Measurements from ENCODE around the gene WNT7B.

Gene WNT7B

DNA sequence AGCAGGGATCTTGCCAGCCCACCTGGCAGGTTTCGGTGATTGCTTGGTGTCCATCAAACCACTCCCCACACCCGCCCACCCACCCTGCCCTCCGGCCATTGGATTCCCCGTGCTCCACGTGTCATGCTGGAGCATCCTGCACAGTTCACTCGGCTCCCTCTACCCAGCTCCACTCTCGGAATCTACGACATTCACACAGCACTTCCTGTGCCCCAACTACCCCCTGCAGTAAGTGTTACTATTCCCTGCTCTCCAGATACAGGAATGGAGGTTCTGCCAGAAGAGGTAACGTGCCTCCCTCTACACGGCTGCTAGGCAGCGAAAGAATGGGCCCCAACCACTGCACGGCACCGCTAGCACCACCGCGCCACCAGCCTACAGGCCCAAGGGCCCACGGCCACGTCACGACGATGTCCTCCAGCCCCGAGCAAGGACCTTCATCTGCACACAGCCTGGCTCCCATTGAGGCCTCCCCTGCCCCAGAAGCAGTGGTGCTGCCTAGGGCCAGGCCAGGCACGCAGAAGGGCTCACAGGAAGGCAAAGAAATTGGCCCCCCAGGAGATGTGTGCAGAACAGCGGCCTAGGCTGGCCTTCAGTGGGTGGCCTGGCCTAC, 27.6 kb downstream of the WNT7B start:
- no peak for DNase-seq

GRCh38 chr22:45948081-45948648, 28.8 kb downstream of the WNT7B start:
- no peak for DNase-seq

GRCh38 chr22:45946805-45947600, 30.0 kb downstream of the WNT7B start:
- no peak for DNase-seq

DNA sequence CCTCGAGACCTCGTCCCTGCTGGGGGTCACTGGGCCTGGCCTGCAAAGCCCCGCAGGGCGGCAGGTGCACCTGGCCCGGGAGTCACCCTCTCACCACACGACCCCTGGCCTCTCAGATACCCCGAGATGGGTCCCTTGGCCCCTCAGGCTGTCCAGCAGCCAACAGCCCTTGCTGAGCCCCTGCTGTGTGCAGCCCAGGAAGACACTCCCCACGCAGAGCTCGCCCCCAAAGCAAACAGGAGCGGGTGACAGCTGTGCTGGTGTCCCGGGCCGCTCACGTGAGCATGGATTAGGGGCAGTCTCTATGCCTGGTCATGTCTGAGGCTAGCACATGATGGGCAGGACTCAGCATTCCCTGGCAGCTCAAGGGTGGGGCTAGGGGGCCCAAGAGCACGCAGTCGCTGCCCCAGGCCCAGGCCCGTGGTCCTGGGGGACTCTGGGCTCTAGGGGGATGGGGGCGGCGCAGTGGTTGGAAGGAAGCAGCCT, 31.3 kb downstream of the WNT7B start:
- DNase-seq: no peak

GRCh38 chr22:45942787-45943493, 34.0 kb downstream of the WNT7B start:
- no peak for DNase-seq

DNA sequence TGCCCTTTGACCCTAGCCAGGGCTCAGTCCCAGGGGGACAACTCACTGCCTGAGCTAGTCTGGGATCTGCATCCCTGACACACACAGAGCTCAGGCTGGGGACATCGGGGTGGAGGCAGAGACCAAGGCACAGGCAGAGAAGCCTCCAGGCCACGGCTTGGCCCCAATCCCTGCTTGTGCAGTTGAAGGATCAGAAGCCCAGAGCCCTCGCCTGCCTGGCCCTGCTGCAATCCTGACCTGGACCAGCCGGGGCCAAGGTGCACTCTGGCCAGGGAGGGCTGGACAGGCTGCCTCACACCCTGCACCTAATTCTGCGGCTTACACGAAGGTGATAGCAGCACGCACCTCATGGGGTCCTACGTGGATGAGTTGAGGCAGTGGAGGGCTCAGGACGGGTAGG, 34.6 kb downstream of the WNT7B start:
- DNase-seq: no peak

GRCh38 chr22:45938913-45939312, 38.0 kb downstream of the WNT7B start:
- no peak for DNase-seq

DNA sequence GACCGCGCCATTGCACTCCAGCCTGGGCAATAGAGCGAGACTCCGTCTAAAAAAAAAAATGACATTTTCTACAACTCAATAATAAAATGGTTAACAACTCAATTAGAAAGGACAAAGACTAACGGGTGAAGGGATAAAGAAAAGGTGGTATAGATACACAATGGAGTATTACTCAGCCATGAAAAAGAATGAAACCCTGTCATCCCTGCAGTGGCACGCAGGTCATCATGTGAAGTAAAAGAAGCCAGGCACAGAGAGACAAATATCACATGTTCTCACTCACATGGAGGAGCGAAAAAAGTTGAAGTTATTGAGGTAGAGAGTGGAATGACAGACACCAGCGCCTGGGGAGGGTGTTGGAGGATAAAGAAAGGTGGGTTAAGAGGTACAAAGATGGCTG, 39.0 kb downstream of the WNT7B start:
- no peak for DNase-seq

- no peak for DNase-seq
These were observed 41.4 kb downstream of the WNT7B start for GRCh38 chr22:45935573-45935972.

DNA sequence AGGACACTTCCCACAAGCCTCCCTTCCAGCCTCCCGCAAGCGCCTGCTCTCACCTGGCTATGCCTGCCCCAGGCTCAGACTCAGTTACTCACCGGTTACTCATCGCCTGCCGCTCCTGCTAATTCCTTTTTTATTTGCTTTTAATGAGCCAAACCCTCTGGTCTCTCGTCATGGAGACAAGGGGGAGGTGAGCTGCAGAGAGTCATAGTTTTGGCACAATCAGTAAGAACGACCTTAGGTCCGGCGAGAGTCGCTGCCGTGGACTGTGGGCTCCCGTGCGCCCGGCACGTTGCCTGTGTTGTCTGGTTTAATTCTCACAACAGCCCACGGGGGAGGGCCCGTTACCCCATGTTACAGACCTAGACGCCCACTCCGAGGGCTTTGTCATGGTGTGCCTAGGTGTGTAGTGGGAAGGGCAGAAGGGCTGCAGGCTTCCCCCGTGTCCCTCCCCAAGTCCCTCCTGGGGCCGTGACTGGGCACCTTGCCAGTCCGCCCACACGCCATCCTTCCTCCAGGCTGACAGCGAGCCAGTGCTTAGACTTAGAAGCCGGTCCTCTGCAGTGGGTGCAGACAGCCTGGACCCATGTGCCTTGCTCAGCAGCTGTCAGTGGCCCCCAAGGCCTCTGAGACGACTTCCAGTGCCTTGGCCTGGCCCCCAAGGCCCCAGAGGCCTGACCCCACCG, 42.2 kb downstream of the WNT7B start:
- DNase-seq: no peak

DNA sequence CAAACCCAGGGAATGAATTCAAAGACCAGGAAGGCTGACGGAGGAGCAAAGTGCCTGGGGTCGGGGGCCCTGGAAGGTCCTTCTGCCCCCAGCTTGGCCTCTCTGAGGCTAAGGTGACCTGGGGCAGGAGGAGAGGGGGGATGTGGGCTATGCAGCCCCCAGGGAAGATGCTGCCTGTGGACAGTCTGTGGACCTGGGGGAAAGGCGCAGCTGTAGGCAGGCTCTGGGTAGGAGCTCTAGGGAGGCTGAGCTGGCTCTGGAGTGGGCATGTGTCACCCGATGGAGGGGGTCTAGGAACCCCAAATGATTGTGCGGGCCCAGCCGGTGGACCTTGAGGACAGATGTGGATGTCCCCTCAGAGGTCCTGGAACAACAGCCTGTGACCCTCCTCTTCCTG, 42.8 kb downstream of the WNT7B start:
- DNase-seq: no peak

GRCh38 chr22:45933506-45934167, 43.3 kb downstream of the WNT7B start:
- DNase-seq: no peak

DNA sequence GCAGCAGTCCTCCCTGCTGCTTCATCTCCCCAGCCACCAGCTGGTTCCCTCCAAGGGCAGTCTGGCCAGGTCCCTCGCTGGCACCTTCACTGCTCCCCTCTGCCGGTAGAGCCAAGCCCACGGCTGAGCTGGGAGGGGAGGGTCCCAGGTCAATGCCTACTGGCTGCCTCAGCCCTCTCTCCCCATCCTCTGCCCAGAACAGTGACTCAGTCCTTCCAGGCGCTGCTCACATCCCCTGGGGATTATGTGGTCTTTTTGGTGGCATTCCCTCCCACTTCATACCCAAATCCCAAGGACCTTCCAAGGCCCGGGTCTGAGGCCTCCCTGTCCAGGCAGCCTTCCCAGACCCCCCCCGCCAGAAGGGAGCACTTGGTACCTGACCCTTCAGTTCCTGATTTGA, 44.9 kb downstream of the WNT7B start:
- DNase-seq: no peak

DNA sequence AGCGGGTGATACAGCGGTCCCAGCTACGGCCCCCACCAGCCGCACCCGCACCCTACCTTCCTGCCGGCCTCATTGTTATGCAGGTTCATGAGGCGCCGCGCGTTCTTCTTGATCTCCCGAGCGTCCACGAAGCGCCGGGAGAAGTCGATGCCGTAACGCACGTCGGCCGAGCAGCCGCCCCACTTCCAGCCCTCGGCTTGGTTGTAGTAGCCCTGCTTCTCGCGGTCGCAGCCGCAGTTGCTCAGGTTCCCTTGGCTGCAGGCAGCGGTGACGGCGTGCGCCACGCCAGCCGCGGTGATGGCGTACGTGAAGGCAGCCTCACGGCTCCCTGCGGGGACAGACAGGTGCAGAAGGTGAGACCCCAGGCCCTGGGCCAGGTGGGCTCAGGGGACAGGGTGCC, 45.9 kb downstream of the WNT7B start:
- DNase-seq: no peak

- no peak for DNase-seq
These were observed 46.6 kb downstream of the WNT7B start for GRCh38 chr22:45930324-45930723.

- DNase-seq: no peak
These were observed 47.3 kb downstream of the WNT7B start for GRCh38 chr22:45929649-45930048.

DNA sequence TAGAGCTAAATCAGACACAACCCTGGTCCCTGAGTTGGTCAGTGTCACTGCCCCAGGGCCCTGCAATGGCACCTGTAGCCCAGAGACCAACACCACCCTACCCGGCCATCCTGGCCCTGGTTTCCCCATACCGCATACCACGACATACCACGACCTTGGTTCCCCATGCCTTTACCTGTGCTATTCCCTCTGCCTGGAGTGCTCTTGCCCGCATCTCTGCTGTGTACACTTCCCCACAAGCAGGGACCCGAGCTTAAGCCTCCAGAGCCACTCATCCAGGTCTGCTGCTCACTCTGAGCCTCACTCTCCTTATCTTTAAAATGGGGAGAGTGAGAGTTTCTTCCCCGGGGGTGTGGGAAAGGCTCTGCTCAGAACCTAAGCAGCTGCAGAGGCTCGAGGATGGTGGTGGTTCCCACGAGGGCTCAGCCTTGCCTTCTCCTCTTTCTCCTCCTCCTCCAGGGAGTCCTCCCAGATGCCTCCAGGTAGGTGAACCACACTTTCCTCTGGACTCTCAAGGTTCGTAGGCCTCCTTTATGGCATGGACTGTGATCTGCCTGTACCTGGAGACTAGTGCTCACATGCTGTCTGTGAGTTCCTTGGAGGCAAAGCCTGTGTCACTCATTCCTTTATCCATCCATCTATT, 48.1 kb downstream of the WNT7B start:
- no peak for DNase-seq

GRCh38 chr22:45927059-45927458, 49.9 kb downstream of the WNT7B start:
- DNase-seq: no peak

DNA sequence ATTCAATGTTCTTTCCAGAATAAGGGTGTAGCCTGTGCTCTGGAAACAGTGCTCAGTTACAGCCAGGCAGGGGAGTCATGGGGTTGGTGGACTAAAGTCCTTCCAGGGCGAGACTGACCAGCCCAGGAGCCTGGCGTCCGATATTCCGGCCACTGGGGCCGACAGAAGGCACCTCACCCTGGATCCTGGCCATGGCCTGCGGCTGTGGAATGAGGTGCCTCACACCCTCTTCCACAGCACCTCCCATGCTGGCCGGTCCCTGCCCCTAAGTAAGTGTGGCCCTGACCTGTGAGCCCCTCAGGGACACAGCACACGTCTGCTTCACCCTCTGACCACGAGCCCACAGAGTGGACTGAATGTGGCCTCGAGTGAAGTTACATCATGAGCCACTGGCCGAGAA, 50.5 kb downstream of the WNT7B start:
- DNase-seq: no peak

- DNase-seq: no peak
These were observed 51.1 kb downstream of the WNT7B start for GRCh38 chr22:45925811-45926351.

- DNase-seq: no peak
These were observed 53.1 kb downstream of the WNT7B start for GRCh38 chr22:45923835-45924234.

DNA sequence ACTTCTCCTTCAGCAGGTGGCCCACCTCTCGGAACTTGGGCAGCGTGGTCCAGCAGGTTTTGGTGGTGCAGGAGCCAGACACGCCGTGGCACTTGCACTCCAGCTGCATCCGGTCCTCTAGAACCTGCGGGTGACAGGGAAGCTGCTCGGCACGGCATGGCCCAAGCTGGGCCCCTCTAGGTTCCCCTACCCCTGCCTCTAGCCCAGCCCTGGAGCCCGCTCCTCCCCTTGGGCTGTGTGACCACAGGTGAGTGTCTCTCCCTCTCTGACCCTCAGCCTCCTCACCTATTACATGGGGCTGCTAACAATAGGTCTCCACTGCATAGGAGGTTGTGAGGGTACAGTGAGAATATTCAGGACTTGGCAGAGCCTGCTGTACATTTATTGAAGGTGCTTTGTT, 53.8 kb downstream of the WNT7B start:
- no peak for DNase-seq
